ENCODE data around the gene TAS2R39.

GRCh38 chr7:143222782-143223181 lies 39.6 kb downstream of the TAS2R39 start:
- TF ChIP-seq CTCF (conservative IDR thresholded peaks at IDR 0.05; ENCODE audit: low read depth, low read length), result no peak
- TF ChIP-seq EZH2 (IDR thresholded peaks at IDR 0.05; ENCODE audit: borderline replicate concordance, low read depth, low read length, poor library complexity, severe bottlenecking), result no peak
